ENCODE results near the gene RFXANK.

Gene RFXANK

GRCh38 chr19:19232261-19232721 is 40.2 kb downstream of the RFXANK start:
- DNase-seq (ENCODE audit: low spot score): no peak

- peak; percentile 47 for DNase-seq (ENCODE audit: low spot score)
Observed at GRCh38 chr19:19234220-19234816, 42.3 kb downstream of the RFXANK start.

DNA sequence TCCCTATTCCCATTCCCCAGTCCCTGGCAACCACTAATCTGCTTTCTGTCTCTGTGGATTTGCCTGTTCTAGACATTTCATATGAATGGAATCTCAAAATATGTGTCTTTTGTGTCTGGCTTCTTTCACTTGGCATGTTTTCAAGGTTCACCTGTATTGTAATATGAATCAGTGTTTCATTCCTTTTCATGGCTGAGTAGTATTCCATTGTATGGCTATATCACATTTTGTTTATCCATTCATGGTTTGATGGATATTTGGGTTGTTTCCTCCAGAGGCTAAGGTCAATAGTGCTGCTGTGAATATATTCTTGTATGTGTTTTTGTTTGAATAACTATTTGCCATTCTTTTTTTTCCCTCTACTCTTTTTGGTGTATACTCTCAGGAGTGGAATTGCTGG is 44.1 kb downstream of the RFXANK start:
- DNase-seq (ENCODE audit: low spot score): no peak

GRCh38 chr19:19238126-19238894 is 46.3 kb downstream of the RFXANK start:
- no peak for DNase-seq (ENCODE audit: low spot score)

DNA sequence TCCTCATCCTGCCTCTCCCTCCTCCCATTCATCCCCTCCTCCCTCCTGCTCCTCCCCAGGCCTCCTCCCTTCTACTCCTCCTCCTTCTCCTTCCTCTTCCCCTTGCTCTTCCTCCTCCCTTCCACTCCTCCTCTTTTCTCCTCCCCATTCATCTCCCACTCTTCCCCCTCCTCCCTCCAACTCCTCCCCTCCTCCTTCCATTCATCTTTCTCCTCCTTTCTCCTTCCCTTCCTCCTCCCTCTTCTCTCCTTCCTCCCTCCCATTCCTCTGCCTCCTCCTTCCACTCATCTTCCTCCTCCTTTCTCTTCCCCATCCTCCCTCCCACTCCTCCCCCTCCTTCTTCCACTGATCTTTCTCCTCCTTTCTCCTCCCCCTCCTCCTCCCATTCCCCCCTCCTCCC is 47.6 kb downstream of the RFXANK start:
- DNase-seq (ENCODE audit: low spot score): no peak

GRCh38 chr19:19240476-19240875 is 48.4 kb downstream of the RFXANK start:
- DNase-seq (ENCODE audit: low spot score): no peak

GRCh38 chr19:19250196-19250801 is 58.2 kb downstream of the RFXANK start:
- no peak for DNase-seq (ENCODE audit: low spot score)

Measured in NAMALWA (cell line).